ENCODE data around the gene RNF149.

Gene RNF149

DNA sequence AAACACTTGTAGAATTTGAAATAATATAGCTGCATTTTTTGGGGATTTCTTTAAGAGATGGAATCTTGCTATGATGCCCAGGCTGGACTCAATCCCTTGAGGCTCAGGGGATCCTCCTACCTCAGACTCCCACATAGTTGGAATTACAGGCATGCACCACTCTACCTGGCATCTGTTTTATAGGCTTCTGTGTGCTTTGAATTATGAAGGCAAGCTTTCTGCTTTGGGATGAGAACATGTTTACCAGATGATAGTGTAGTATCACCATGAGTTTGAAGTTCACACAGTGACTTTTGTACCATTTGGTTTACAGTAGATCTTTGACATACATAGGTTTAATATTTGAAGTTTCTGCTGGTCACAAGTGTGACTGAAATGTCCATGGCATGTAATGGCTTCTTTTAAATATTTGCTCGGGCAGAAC is 45.1 kb downstream of the RNF149 start:
- H3K4me1 ChIP-seq (ENCODE audit: insufficient read depth, low read length, severe bottlenecking), result no peaks in the 10 kb centered on the region
- no peak overlapping the region for H3K9ac ChIP-seq (ENCODE audit: low read length)
- no peaks in the 10 kb centered on the region for H3K27me3 ChIP-seq (ENCODE audit: insufficient read depth, low read length)
- no peak overlapping the region for H3K27ac ChIP-seq (ENCODE audit: low read depth, low read length, poor library complexity, severe bottlenecking)
- H3K9me2 ChIP-seq (ENCODE audit: low read depth, low read length), result no peaks in the 10 kb centered on the region
- H3K79me2 ChIP-seq (ENCODE audit: insufficient read depth, low read length), result no peaks in the 10 kb centered on the region
- no peaks in the 10 kb centered on the region for H4K20me1 ChIP-seq (ENCODE audit: insufficient read depth, low read length)
- H3K4me2 ChIP-seq (ENCODE audit: low read length), result no peak overlapping the region
- TF ChIP-seq, protein P1, sequence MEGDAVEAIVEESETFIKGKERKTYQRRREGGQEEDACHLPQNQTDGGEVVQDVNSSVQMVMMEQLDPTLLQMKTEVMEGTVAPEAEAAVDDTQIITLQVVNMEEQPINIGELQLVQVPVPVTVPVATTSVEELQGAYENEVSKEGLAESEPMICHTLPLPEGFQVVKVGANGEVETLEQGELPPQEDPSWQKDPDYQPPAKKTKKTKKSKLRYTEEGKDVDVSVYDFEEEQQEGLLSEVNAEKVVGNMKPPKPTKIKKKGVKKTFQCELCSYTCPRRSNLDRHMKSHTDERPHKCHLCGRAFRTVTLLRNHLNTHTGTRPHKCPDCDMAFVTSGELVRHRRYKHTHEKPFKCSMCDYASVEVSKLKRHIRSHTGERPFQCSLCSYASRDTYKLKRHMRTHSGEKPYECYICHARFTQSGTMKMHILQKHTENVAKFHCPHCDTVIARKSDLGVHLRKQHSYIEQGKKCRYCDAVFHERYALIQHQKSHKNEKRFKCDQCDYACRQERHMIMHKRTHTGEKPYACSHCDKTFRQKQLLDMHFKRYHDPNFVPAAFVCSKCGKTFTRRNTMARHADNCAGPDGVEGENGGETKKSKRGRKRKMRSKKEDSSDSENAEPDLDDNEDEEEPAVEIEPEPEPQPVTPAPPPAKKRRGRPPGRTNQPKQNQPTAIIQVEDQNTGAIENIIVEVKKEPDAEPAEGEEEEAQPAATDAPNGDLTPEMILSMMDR (IDR thresholded peaks at IDR 0.05; ENCODE audit: low read length), result no peak
- TF ChIP-seq EZH2 (IDR thresholded peaks at IDR 0.05; ENCODE audit: borderline replicate concordance, low read length), result no peak
- H3F3A ChIP-seq (ENCODE audit: insufficient read depth, low read length), result peaks cover 4% of the 10 kb centered on the region; the same call in 1 of the 2 replicates
- no peak overlapping the region for H2AFZ ChIP-seq (ENCODE audit: low read length)
- H3K4me3 ChIP-seq (ENCODE audit: low read depth, low read length, poor library complexity, severe bottlenecking), result no peak overlapping the region
- H3K9me3 ChIP-seq (ENCODE audit: low read length), result no peaks in the 10 kb centered on the region
- peaks cover 88% of the 10 kb centered on the region for H3K36me3 ChIP-seq (ENCODE audit: insufficient read depth, low read length)

DNA sequence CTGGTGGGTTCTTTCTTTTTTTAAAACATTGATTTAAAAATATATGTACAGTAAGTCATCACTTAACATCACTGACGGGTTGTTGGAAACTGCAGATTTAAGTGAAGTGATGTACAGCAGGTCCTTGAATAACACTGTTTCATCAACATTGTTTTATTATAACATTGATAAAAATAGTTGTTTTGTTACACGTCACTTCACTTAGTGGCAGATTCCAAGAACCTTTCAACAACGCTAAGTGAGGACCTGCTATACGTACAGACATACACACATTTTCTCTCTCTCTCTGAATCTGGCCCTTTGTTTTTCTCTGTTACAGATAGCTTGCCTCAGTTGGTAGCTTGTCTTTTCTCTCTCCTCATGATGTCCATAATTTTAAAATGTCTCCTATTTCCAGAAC is 46.4 kb downstream of the RNF149 start:
- Histone ChIP-seq H3K27ac (ENCODE audit: low read depth, low read length, poor library complexity, severe bottlenecking) (no peak overlapping the region), H2AFZ (ENCODE audit: low read length) (no peak overlapping the region), H4K20me1 (ENCODE audit: insufficient read depth, low read length) (no peaks in the 10 kb centered on the region)

DNA sequence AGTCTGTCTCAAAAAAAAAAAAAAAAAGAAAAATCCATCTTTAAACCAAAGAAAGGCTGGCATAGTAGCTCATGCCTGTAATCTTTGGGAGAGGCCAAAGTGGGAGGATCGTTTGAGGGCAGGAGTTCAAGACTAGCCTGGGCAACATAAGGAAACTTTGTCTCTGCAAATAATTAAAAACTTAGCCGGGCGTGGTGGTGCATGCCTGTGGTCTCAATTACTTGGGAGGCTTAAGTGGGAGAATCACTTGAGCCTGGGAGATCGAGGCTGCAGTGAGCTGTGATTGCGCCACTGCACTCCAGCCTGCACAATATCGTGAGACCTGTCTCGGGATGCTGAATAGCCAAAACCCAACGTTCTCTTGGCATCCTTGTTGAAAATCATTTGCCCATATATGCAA is 49.7 kb downstream of the RNF149 start:
- Histone ChIP-seq H3F3A (ENCODE audit: insufficient read depth, low read length) (no peaks in the 10 kb centered on the region; the same call in 1 of the 2 replicates), H3K79me2 (ENCODE audit: insufficient read depth, low read length) (peaks cover 14% of the 10 kb centered on the region), H3K4me2 (ENCODE audit: low read length) (no peak overlapping the region), H3K27ac (ENCODE audit: low read depth, low read length, poor library complexity, severe bottlenecking) (no peak overlapping the region), H3K9ac (ENCODE audit: low read length) (no peak overlapping the region), H2AFZ (ENCODE audit: low read length) (no peak overlapping the region), H3K9me3 (ENCODE audit: low read length) (no peaks in the 10 kb centered on the region), H3K4me3 (ENCODE audit: low read depth, low read length, poor library complexity, severe bottlenecking) (no peak overlapping the region), H4K20me1 (ENCODE audit: insufficient read depth, low read length) (no peaks in the 10 kb centered on the region), H3K27me3 (ENCODE audit: insufficient read depth, low read length) (no peaks in the 10 kb centered on the region), H3K4me1 (ENCODE audit: insufficient read depth, low read length, severe bottlenecking) (peaks cover 10% of the 10 kb centered on the region), H3K36me3 (ENCODE audit: insufficient read depth, low read length) (peaks cover 54% of the 10 kb centered on the region), H3K9me2 (ENCODE audit: low read depth, low read length) (no peaks in the 10 kb centered on the region)
- TF ChIP-seq, protein P1 (IDR thresholded peaks at IDR 0.05; ENCODE audit: low read length), result no peak
- TF ChIP-seq EZH2 (IDR thresholded peaks at IDR 0.05; ENCODE audit: borderline replicate concordance, low read length), result no peak

More for the DNA sequence above, 46.4 kb downstream of the RNF149 start:
- H3K9me3 ChIP-seq (ENCODE audit: low read length), result no peaks in the 10 kb centered on the region
- H3K4me3 ChIP-seq (ENCODE audit: low read depth, low read length, poor library complexity, severe bottlenecking), result no peak overlapping the region
- H3F3A ChIP-seq (ENCODE audit: insufficient read depth, low read length), result peaks cover 4% of the 10 kb centered on the region; the same call in 1 of the 2 replicates
- H3K4me2 ChIP-seq (ENCODE audit: low read length), result no peak overlapping the region
- H3K79me2 ChIP-seq (ENCODE audit: insufficient read depth, low read length), result no peaks in the 10 kb centered on the region
- peaks cover 84% of the 10 kb centered on the region for H3K36me3 ChIP-seq (ENCODE audit: insufficient read depth, low read length)
- no peaks in the 10 kb centered on the region for H3K9me2 ChIP-seq (ENCODE audit: low read depth, low read length)
- no peaks in the 10 kb centered on the region for H3K4me1 ChIP-seq (ENCODE audit: insufficient read depth, low read length, severe bottlenecking)
- TF ChIP-seq EZH2 (IDR thresholded peaks at IDR 0.05; ENCODE audit: borderline replicate concordance, low read length), result no peak
- TF ChIP-seq, protein P1 (IDR thresholded peaks at IDR 0.05; ENCODE audit: low read length), result no peak
- H3K9ac ChIP-seq (ENCODE audit: low read length), result no peak overlapping the region
- no peaks in the 10 kb centered on the region for H3K27me3 ChIP-seq (ENCODE audit: insufficient read depth, low read length)
